Mesenchymal stem cell (in vitro differentiated cells and primary cell): ENCODE measurements around the gene PDE3B.
A peak's percentile ranks its signal among the peaks of the same experiment; 100 is the strongest.
"Not testable (repeated sequence)": the region's sequence is repeated elsewhere in the genome, so short reads cannot be mapped to it uniquely, and the experiment has no call there.

Experiments
- DNase-seq: peaks from one replicate; pipeline ENCODE4 v3.0.0-alpha.2; 2013
- H2AFZ ChIP-seq: one replicate; pipeline ENCODE4 v1.6.1; 2013; ENCODE audit warnings: low read depth, mild to moderate bottlenecking, control low read depth, inconsistent platforms, low read length, moderate library complexity
- H2AK5ac ChIP-seq: 2 replicates; pipeline ENCODE4 v1.6.1; 2013; ENCODE audit warnings: low read length, moderate library complexity, mild to moderate bottlenecking, inconsistent platforms; ENCODE audit not compliant: severe bottlenecking
- H2BK120ac ChIP-seq: one replicate; pipeline ENCODE4 v1.6.1; 2013; ENCODE audit warnings: low read depth, mild to moderate bottlenecking, inconsistent platforms, low read length, moderate library complexity
- H2BK12ac ChIP-seq, 2 experiments: one replicate each; pipeline ENCODE4 v1.6.1; 2013; ENCODE audit warnings: inconsistent platforms in 2 of 2, low read length in 2 of 2, mild to moderate bottlenecking in 2 of 2, moderate library complexity in 2 of 2, control low read depth in 1 of 2
- H2BK15ac ChIP-seq: one replicate; pipeline ENCODE4 v1.6.1; 2013; ENCODE audit warnings: mild to moderate bottlenecking, low read depth, inconsistent platforms; ENCODE audit not compliant: poor library complexity, severe bottlenecking
- H2BK5ac ChIP-seq: 2 replicates; pipeline ENCODE4 v1.6.1; 2013; ENCODE audit warnings: low read depth, mild to moderate bottlenecking, low read length, control low read depth, inconsistent platforms; ENCODE audit not compliant: poor library complexity, severe bottlenecking
- H3K14ac ChIP-seq, 2 experiments: one replicate each; pipeline ENCODE4 v1.6.1; 2013; ENCODE audit warnings: inconsistent platforms in 2 of 2, low read length in 2 of 2, control low read depth in 1 of 2, mild to moderate bottlenecking in 1 of 2, moderate library complexity in 1 of 2
- H3K18ac ChIP-seq, 2 experiments: one replicate each; pipeline ENCODE4 v1.6.1; 2013; ENCODE audit warnings: inconsistent platforms in 2 of 2, low read length in 2 of 2, control low read depth in 1 of 2, low read depth in 1 of 2, mild to moderate bottlenecking in 1 of 2
- H3K23ac ChIP-seq, 2 experiments: one replicate each; pipeline ENCODE4 v1.6.1; 2013; ENCODE audit warnings: inconsistent platforms in 2 of 2, low read length in 2 of 2, mild to moderate bottlenecking in 2 of 2, moderate library complexity in 2 of 2, control low read depth in 1 of 2
- H3K27ac ChIP-seq: 2 replicates; pipeline ENCODE4 v1.5.1; 2013; ENCODE audit warnings: mild to moderate bottlenecking, moderate library complexity, low read length, control low read depth, inconsistent platforms; ENCODE audit not compliant: poor library complexity, severe bottlenecking
- H3K27me3 ChIP-seq, 2 experiments: 2 replicates each; pipeline versions ENCODE4 v1.6.1 to v1.7.0; 2013; ENCODE audit warnings: low read length in 2 of 2, mild to moderate bottlenecking in 2 of 2, moderate library complexity in 2 of 2, control low read depth in 1 of 2, inconsistent platforms in 1 of 2; ENCODE audit not compliant: control insufficient read depth in 1 of 2, insufficient read depth in 1 of 2
- H3K36me3 ChIP-seq, 2 experiments: 2 replicates each; pipeline versions ENCODE4 v1.6.1 to v1.7.0; 2013; ENCODE audit warnings: low read length in 2 of 2, control low read depth in 1 of 2, inconsistent platforms in 1 of 2, low read depth in 1 of 2, mild to moderate bottlenecking in 1 of 2; ENCODE audit not compliant: insufficient read depth in 2 of 2, control insufficient read depth in 1 of 2
- H3K4ac ChIP-seq, 2 experiments: one replicate each; pipeline ENCODE4 v1.6.1; 2013; ENCODE audit warnings: inconsistent platforms in 2 of 2, low read length in 2 of 2, mild to moderate bottlenecking in 2 of 2, moderate library complexity in 2 of 2, control low read depth in 1 of 2, low read depth in 1 of 2
- H3K4me1 ChIP-seq: 2 replicates; pipeline ENCODE4 v1.6.1; 2013; ENCODE audit warnings: low read depth, low read length, control low read depth; ENCODE audit not compliant: control insufficient read depth, insufficient read depth
- H3K4me2 ChIP-seq: 2 replicates; pipeline ENCODE4 v1.6.1; 2013; ENCODE audit warnings: low read length, mild to moderate bottlenecking, inconsistent platforms; ENCODE audit not compliant: poor library complexity, severe bottlenecking
- H3K4me3 ChIP-seq, 2 experiments: 2 replicates each; pipeline versions ENCODE4 v1.5.1 to v1.7.0; 2013; ENCODE audit warnings: low read length in 2 of 2, mild to moderate bottlenecking in 2 of 2, control low read depth in 1 of 2, low read depth in 1 of 2; ENCODE audit not compliant: insufficient read depth in 1 of 2
- H3K79me1 ChIP-seq: replicated peaks from 2 replicates; pipeline ENCODE4 v1.6.1; 2013; ENCODE audit warnings: mild to moderate bottlenecking, control low read depth, low read length, inconsistent platforms; ENCODE audit not compliant: poor library complexity, severe bottlenecking
- H3K9ac ChIP-seq: 2 replicates; pipeline ENCODE4 v1.7.0; 2013; ENCODE audit warnings: mild to moderate bottlenecking, low read length, moderate library complexity
- H3K9me3 ChIP-seq: 2 replicates; pipeline ENCODE4 v1.7.0; 2013; ENCODE audit warnings: mild to moderate bottlenecking, low read length; ENCODE audit not compliant: control insufficient read depth
- H4K8ac ChIP-seq: one replicate; pipeline ENCODE4 v1.6.1; 2013; ENCODE audit warnings: inconsistent platforms, mild to moderate bottlenecking, low read length, moderate library complexity
- H4K91ac ChIP-seq: one replicate; pipeline ENCODE4 v1.6.1; 2013; ENCODE audit warnings: mild to moderate bottlenecking, low read length, inconsistent platforms
- WGBS: methylation state at CpG from one replicate; pipeline ENCODE4 v1.1.7; 2013; ENCODE audit warnings: mixed read lengths; 5-methylcytosine and 5-hydroxymethylcytosine counted together

Gene PDE3B

GRCh38 chr11:14713496-14714244, 70.1 kb downstream of the PDE3B start:
- Histone ChIP-seq H3K14ac (no peak overlapping the region), H3K36me3 (no peaks in the 10 kb centered on the region), H3K4me2 (no peak overlapping the region), H3K9me3 (no peaks in the 10 kb centered on the region), H2BK5ac (no peak overlapping the region), H3K18ac (no peak overlapping the region), H2BK12ac (no peak overlapping the region), H2BK15ac (no peak overlapping the region), H2AFZ (no peak overlapping the region), H3K4me3 (no peak overlapping the region), H3K9ac (no peak overlapping the region), H2BK120ac (no peak overlapping the region), H3K23ac (no peak overlapping the region), H2AK5ac (no peak overlapping the region), H4K91ac (no peak overlapping the region), H3K79me1 (no peaks in the 10 kb centered on the region), H3K27ac (no peak overlapping the region), H3K27me3 (no peaks in the 10 kb centered on the region), H4K8ac (no peak overlapping the region), H3K4ac (no peak overlapping the region), H3K4me1 (no peaks in the 10 kb centered on the region)
- no peak for DNase-seq
- 83% methylated on average over 3 of the region's 4 CpGs for WGBS

GRCh38 chr11:14715669-14716068, 72.1 kb downstream of the PDE3B start:
- H2BK120ac ChIP-seq, H3K4me3 ChIP-seq, H3K4me1 ChIP-seq, H2BK5ac ChIP-seq, DNase-seq, H3K4ac ChIP-seq, H2AFZ ChIP-seq, H3K79me1 ChIP-seq, H3K18ac ChIP-seq, H3K27me3 ChIP-seq, H3K27ac ChIP-seq, H3K9me3 ChIP-seq, H2BK15ac ChIP-seq, H2AK5ac ChIP-seq, H3K4me2 ChIP-seq, H3K23ac ChIP-seq, H3K36me3 ChIP-seq, H2BK12ac ChIP-seq, H3K9ac ChIP-seq, H4K8ac ChIP-seq, H4K91ac ChIP-seq, H3K14ac ChIP-seq: not testable (repeated sequence)
- WGBS = 82% methylated on average over 5 of the region's 11 CpGs

DNA sequence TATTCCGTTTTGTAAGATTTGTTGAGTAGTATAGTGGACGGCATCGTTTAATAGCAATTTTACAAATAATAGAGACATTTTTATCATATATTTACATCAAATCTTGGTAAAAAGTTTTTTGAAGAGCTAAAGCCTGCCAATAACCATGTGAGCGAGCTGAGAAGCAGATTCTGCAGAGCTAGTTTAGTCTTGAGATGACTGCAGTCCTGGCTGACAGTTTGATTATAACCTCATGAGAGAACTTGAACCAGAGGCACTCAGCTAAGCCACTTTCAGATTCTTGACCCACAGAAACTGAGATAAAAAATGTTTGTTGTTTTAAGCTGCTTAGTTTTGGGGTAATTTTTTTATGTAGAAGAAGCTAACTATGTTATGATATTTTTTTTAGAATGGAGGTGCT, 78.9 kb downstream of the PDE3B start:
- Histone ChIP-seq H3K27ac (no peak overlapping the region), H3K36me3 (no peaks in the 10 kb centered on the region), H3K14ac (no peak overlapping the region), H3K79me1 (no peaks in the 10 kb centered on the region), H4K91ac (no peak overlapping the region), H3K23ac (no peak overlapping the region), H3K9ac (peak overlapping the region; percentile 26), H2BK15ac (no peak overlapping the region), H3K4me3 (no peak overlapping the region), H4K8ac (no peak overlapping the region), H3K18ac (no peak overlapping the region), H2BK120ac (no peak overlapping the region), H2BK12ac (no peak overlapping the region), H3K4ac (no peak overlapping the region), H2AFZ (no peak overlapping the region), H3K4me2 (no peak overlapping the region), H2BK5ac (no peak overlapping the region), H3K27me3 (no peaks in the 10 kb centered on the region), H3K4me1 (no peaks in the 10 kb centered on the region), H3K9me3 (no peaks in the 10 kb centered on the region), H2AK5ac (no peak overlapping the region)
- no peak for DNase-seq
- 100% methylated on average over 1 of the region's 4 CpGs for WGBS

- Histone ChIP-seq H3K18ac (no peak overlapping the region), H3K4me1 (no peaks in the 10 kb centered on the region), H2BK12ac (no peak overlapping the region), H4K91ac (no peak overlapping the region), H3K9ac (no peak overlapping the region), H3K23ac (no peak overlapping the region), H3K27ac (no peak overlapping the region), H3K9me3 (no peaks in the 10 kb centered on the region), H3K36me3 (no peaks in the 10 kb centered on the region), H3K4me3 (no peak overlapping the region), H2AK5ac (no peak overlapping the region), H3K14ac (no peak overlapping the region), H4K8ac (no peak overlapping the region), H3K4me2 (no peak overlapping the region), H3K4ac (no peak overlapping the region), H2BK120ac (no peak overlapping the region), H2BK15ac (no peak overlapping the region), H2AFZ (no peak overlapping the region), H3K79me1 (no peaks in the 10 kb centered on the region), H3K27me3 (no peaks in the 10 kb centered on the region), H2BK5ac (no peak overlapping the region)
- WGBS = 88% methylated on average over 1 of the region's 1 CpG
- no peak for DNase-seq
These were observed 81.5 kb downstream of the PDE3B start for GRCh38 chr11:14725150-14725549.
